ENCODE data around the gene SPAM1.
A peak's percentile ranks its signal among the peaks of the same experiment; 100 is the strongest.
"Not testable (repeated sequence)": the region's sequence is repeated elsewhere in the genome, so short reads cannot be mapped to it uniquely, and the experiment has no call there.

The SPAM1 gene

GRCh38 chr7:123948136-123948535 is 23.1 kb downstream of the SPAM1 start:
- no peak for DNase-seq (ENCODE audit: low read depth, low spot score)

GRCh38 chr7:123958186-123958703 is 33.2 kb downstream of the SPAM1 start:
- DNase-seq (ENCODE audit: low read depth, low spot score) = no peak

GRCh38 chr7:123961771-123962170 is 36.7 kb downstream of the SPAM1 start:
- DNase-seq (ENCODE audit: low read depth, low spot score) = peak; percentile 16

GRCh38 chr7:123966936-123967335 is 41.9 kb downstream of the SPAM1 start:
- no peak for DNase-seq (ENCODE audit: low read depth, low spot score)

GRCh38 chr7:123972045-123972444 is 47.0 kb downstream of the SPAM1 start:
- DNase-seq (ENCODE audit: low read depth, low spot score) = no peak

- DNase-seq (ENCODE audit: low read depth, low spot score) = no peak
Observed at GRCh38 chr7:123972831-123973230, 47.8 kb downstream of the SPAM1 start.

GRCh38 chr7:123974326-123974908 is 49.4 kb downstream of the SPAM1 start:
- no peak for DNase-seq (ENCODE audit: low read depth, low spot score)

GRCh38 chr7:123975084-123975483 is 50.0 kb downstream of the SPAM1 start:
- DNase-seq (ENCODE audit: low read depth, low spot score) = no peak

- no peak for DNase-seq (ENCODE audit: low read depth, low spot score)
Observed at GRCh38 chr7:123977081-123977480, 52.0 kb downstream of the SPAM1 start.

- DNase-seq (ENCODE audit: low read depth, low spot score) = peak; percentile 54
Observed at GRCh38 chr7:123979876-123980275, 54.8 kb downstream of the SPAM1 start.

- no peak for DNase-seq (ENCODE audit: low read depth, low spot score)
Observed at GRCh38 chr7:123987445-123987844, 62.4 kb downstream of the SPAM1 start.

- DNase-seq (ENCODE audit: low read depth, low spot score) = no peak
Observed at GRCh38 chr7:123992913-123993518, 68.0 kb downstream of the SPAM1 start.

GRCh38 chr7:123993996-123994395 is 69.0 kb downstream of the SPAM1 start:
- no peak for DNase-seq (ENCODE audit: low read depth, low spot score)

GRCh38 chr7:123994449-123994848 is 69.4 kb downstream of the SPAM1 start:
- DNase-seq (ENCODE audit: low read depth, low spot score) = no peak

- no peak for DNase-seq (ENCODE audit: low read depth, low spot score)
Observed at GRCh38 chr7:123995617-123996326, 70.7 kb downstream of the SPAM1 start.

GRCh38 chr7:123996327-123996625 is 71.2 kb downstream of the SPAM1 start:
- no peak for DNase-seq (ENCODE audit: low read depth, low spot score)

- no peak for DNase-seq (ENCODE audit: low read depth, low spot score)
Observed at GRCh38 chr7:123998921-123999320, 73.9 kb downstream of the SPAM1 start.

- no peak for DNase-seq (ENCODE audit: low read depth, low spot score)
Observed at GRCh38 chr7:123999703-124000102, 74.7 kb downstream of the SPAM1 start.

- DNase-seq (ENCODE audit: low read depth, low spot score) = not testable (repeated sequence)
Observed at GRCh38 chr7:124008296-124008695, 83.3 kb downstream of the SPAM1 start.

- no peak for DNase-seq (ENCODE audit: low read depth, low spot score)
Observed at GRCh38 chr7:124009321-124009720, 84.3 kb downstream of the SPAM1 start.

Measured in astrocyte of the hippocampus (primary cell).